Neural progenitor cell (in vitro differentiated cells): Measurements from ENCODE around the gene FARS2.

Experiments used
- EZH2 ChIP-seq: fragments of 200-600 bp; sonication (generic); IDR thresholded peaks from 2 replicates; pipeline ENCODE4 v1.6.1; 2017; ENCODE audit warnings: antibody characterized with exemption, mild to moderate bottlenecking, moderate library complexity
- TF ChIP-seq, protein P1 (sequence below): fragments of 200-600 bp; sonication (generic); IDR thresholded peaks from 2 replicates; pipeline ENCODE4 v1.5.1; 2017; ENCODE audit warnings: antibody characterized with exemption, mild to moderate bottlenecking

DNA sequence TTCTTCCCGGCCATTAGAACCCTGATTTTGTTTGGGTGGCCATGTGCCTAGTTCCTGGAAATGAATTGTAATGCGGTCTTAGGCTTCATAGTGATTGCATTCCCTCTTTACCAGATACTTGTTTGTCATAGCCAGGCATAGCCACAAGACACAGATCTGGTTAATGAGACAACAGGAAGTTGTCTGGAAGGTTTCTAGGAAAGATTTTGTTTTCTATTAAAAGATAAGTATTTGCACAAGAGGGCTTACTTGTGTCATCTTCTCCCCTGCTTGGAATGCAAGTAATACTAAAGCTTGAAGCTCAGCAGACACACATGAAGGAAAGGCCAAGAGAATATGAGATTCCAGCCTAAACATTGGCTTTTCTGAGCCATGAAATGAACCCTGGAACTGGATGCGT, 12.9 kb downstream of the FARS2 start:
- TF ChIP-seq, protein P1, sequence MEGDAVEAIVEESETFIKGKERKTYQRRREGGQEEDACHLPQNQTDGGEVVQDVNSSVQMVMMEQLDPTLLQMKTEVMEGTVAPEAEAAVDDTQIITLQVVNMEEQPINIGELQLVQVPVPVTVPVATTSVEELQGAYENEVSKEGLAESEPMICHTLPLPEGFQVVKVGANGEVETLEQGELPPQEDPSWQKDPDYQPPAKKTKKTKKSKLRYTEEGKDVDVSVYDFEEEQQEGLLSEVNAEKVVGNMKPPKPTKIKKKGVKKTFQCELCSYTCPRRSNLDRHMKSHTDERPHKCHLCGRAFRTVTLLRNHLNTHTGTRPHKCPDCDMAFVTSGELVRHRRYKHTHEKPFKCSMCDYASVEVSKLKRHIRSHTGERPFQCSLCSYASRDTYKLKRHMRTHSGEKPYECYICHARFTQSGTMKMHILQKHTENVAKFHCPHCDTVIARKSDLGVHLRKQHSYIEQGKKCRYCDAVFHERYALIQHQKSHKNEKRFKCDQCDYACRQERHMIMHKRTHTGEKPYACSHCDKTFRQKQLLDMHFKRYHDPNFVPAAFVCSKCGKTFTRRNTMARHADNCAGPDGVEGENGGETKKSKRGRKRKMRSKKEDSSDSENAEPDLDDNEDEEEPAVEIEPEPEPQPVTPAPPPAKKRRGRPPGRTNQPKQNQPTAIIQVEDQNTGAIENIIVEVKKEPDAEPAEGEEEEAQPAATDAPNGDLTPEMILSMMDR = no peak
- no peak for TF ChIP-seq EZH2
